CD14-positive monocyte (primary cell): ENCODE measurements around the gene RPUSD4. TPM values are rescaled to one million over a fixed set of nuclear protein-coding genes. Genes with fewer than 3 reads are reported as not detected.

ENCODE experiments used
- DNase-seq, 3 donors: peaks; one replicate each; pipeline ENCODE4 v3.0.0-alpha.2; 2011 to 2022
- H2AFZ ChIP-seq: 2 replicates; pipeline ENCODE4 v1.6.0; 2012; ENCODE audit warnings: mild to moderate bottlenecking, low read depth, low read length, inconsistent platforms; ENCODE audit not compliant: insufficient read depth, poor library complexity, severe bottlenecking
- H3K27ac ChIP-seq, 2 donors: 1 replicate in 1 of 2; 2 replicates in 1 of 2; pipeline ENCODE4 v1.5.1; 2012 to 2013; ENCODE audit warnings: low read length in 2 of 2, control low read depth in 1 of 2, inconsistent platforms in 1 of 2, low read depth in 1 of 2, mild to moderate bottlenecking in 1 of 2
- H3K27me3 ChIP-seq, 2 donors: one replicate each; pipeline versions ENCODE4 v1.6.0 to v1.6.1; 2011 to 2013; ENCODE audit warnings: low read length in 2 of 2; ENCODE audit not compliant: control insufficient read depth in 2 of 2, insufficient read depth in 2 of 2
- H3K36me3 ChIP-seq, 2 donors: replicated peaks in 1 of 2; 1 replicate in 1 of 2; 2 replicates in 1 of 2; pipeline versions ENCODE4 v1.5.1 to v1.6.1; 2012 to 2013; ENCODE audit warnings: low read length in 2 of 2, control low read depth in 1 of 2, inconsistent platforms in 1 of 2, mild to moderate bottlenecking in 1 of 2; ENCODE audit not compliant: insufficient read depth in 2 of 2, control insufficient read depth in 1 of 2
- H3K4me1 ChIP-seq, 2 donors: 1 replicate in 1 of 2; 2 replicates in 1 of 2; pipeline versions ENCODE4 v1.5.1 to v1.6.1; 2012 to 2013; ENCODE audit warnings: low read length in 2 of 2, control low read depth in 1 of 2, inconsistent platforms in 1 of 2, mild to moderate bottlenecking in 1 of 2, moderate library complexity in 1 of 2; ENCODE audit not compliant: insufficient read depth in 2 of 2, control insufficient read depth in 1 of 2
- H3K4me2 ChIP-seq: replicated peaks from 2 replicates; pipeline ENCODE3; 2012; ENCODE audit warnings: low read length, moderate library complexity, mild to moderate bottlenecking; ENCODE audit not compliant: poor library complexity, severe bottlenecking; ENCODE audit errors: extremely low read depth
- H3K4me3 ChIP-seq, 3 experiments: fragments of 200-600 bp in 1 of 3; sonication (generic) in 1 of 3; replicated peaks in 1 of 3; 1 replicate in 2 of 3; 2 replicates in 1 of 3; pipeline ENCODE4 v1.5.1; 2011 to 2013; ENCODE audit warnings: low read length in 3 of 3, mild to moderate bottlenecking in 3 of 3, control low read depth in 2 of 3, low read depth in 2 of 3, inconsistent platforms in 1 of 3, moderate library complexity in 1 of 3
- H3K79me2 ChIP-seq: 2 replicates; pipeline ENCODE4 v1.6.0; 2012; ENCODE audit warnings: mild to moderate bottlenecking, control low read depth, inconsistent platforms, low read length, moderate library complexity; ENCODE audit not compliant: insufficient read depth
- H3K9ac ChIP-seq: 2 replicates; pipeline ENCODE4 v1.6.0; 2017; ENCODE audit warnings: low read length, mild to moderate bottlenecking; ENCODE audit not compliant: insufficient read depth, poor library complexity, severe bottlenecking
- H3K9me3 ChIP-seq, 2 donors: replicated peaks in 1 of 2; 1 replicate in 1 of 2; 2 replicates in 1 of 2; pipeline versions ENCODE4 v1.5.1 to v1.6.1; 2012 to 2013; ENCODE audit warnings: low read length in 2 of 2, control low read depth in 1 of 2; ENCODE audit not compliant: control insufficient read depth in 1 of 2, insufficient read depth in 1 of 2
- H4K20me1 ChIP-seq: 2 replicates; pipeline ENCODE4 v1.6.0; 2012; ENCODE audit warnings: mild to moderate bottlenecking, low read length, control low read depth, moderate library complexity; ENCODE audit not compliant: insufficient read depth
- H3K27ac Mint-ChIP-seq, 7 donors: one replicate each; pipeline ENCODE4 v1.8.0; 2020; ENCODE audit warnings: mild to moderate bottlenecking in 7 of 7, mixed read lengths in 7 of 7, moderate library complexity in 6 of 7, inconsistent platforms in 2 of 7
- H3K27me3 Mint-ChIP-seq, 3 donors: one replicate each; pipeline ENCODE4 v1.8.0; 2021 to 2022; ENCODE audit warnings: low read depth in 3 of 3, mild to moderate bottlenecking in 3 of 3, mixed read lengths in 3 of 3, moderate library complexity in 3 of 3, inconsistent platforms in 1 of 3
- H3K36me3 Mint-ChIP-seq, 2 donors: one replicate each; pipeline ENCODE4 v1.8.0; 2020; ENCODE audit warnings: mixed read lengths in 2 of 2, inconsistent platforms in 1 of 2, mild to moderate bottlenecking in 1 of 2
- H3K4me1 Mint-ChIP-seq: one replicate; pipeline ENCODE4 v1.8.0; 2020; ENCODE audit warnings: mild to moderate bottlenecking, mixed read lengths
- H3K4me3 Mint-ChIP-seq, 2 donors: one replicate each; pipeline ENCODE4 v1.8.0; 2020; ENCODE audit warnings: mild to moderate bottlenecking in 2 of 2, mixed read lengths in 2 of 2, moderate library complexity in 1 of 2
- H3K9me3 Mint-ChIP-seq, 7 donors: one replicate each; pipeline ENCODE4 v1.8.0; 2020 to 2022; ENCODE audit warnings: mixed read lengths in 7 of 7, mild to moderate bottlenecking in 6 of 7, moderate library complexity in 6 of 7, inconsistent platforms in 2 of 7
- CTCF ChIP-seq: fragments of 200-600 bp; IDR thresholded peaks from one replicate; pipeline ENCODE4 v1.8.0; 2022; ENCODE audit warnings: antibody characterized with exemption, mild to moderate bottlenecking
- WGBS: methylation state at CpG from one replicate; pipeline ENCODE4 v1.1.5; 2013; ENCODE audit warnings: missing lambda C conversion rate; ENCODE audit not compliant: insufficient coverage; 5-methylcytosine and 5-hydroxymethylcytosine counted together
- intact Hi-C, 2 donors: fragments of 100-400 bp; cut with micrococcal nuclease; formaldehyde crosslinking; loops; one replicate each; pipeline versions ENCODE4 v1.15.0 to v1.15.1; 2023
- polyA plus RNA-seq, 3 donors: library from polyadenylated mRNA; depleted of rRNA in 1 of 3; unstranded in 2 of 3; stranded (reverse) in 1 of 3; fragments of 300-500 nt in 2 of 3; fragments of >200 nt in 1 of 3; fragmentation: Illumina TruSeq in 2 of 3; gene quantifications; 1 replicate in 2 of 3; 2 replicates in 1 of 3; pipeline ENCODE4 v1.2.3, GENCODE V29; 2012 to 2021

Gene RPUSD4
- polyA plus RNA-seq, 3 donors = 9.0 to 15.5 (median 10.3) TPM

DNA sequence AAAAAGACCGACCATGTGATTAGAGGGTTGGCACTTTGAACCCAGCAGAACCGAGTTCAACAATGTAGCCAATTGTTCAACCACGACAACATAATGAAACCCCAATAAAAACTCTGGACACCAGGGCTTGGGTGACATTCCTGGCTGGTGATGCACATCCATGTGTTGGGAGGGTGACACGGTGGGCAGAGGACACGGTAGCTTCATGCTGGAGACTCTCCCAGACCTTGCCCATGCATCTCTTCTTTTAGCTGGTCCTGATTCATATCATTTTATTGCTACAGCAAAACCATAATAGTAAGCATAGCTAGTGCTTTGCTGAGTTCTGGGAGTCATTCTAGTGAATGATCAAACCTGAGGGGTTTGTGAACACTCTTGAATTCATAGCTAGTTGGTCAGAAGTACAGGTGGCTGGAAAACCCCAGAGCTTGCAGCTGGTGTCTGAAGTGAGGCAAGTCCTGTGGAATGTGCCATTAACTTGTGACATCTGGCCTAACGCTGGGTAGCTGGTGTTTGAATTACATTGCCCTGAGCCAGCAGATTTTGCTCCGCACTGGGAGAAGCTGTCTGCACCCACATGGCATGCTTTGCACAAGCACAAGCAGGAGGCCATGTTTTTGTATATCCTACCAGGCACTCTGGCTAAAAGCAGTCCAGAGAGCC, 14.0 kb downstream of the RPUSD4 start:
- Histone ChIP-seq H3K4me1 (no peaks in the 10 kb centered on the region), H3K27ac (no peak overlapping the region), H3K9ac (no peak overlapping the region), H3K79me2 (no peaks in the 10 kb centered on the region), H4K20me1 (no peaks in the 10 kb centered on the region), H3K27me3 (no peaks in the 10 kb centered on the region), H2AFZ (no peak overlapping the region), H3K4me3 (no peak overlapping the region), H3K4me2 (no peak overlapping the region), H3K9me3 (peaks cover 15 to 16% of the 10 kb centered on the region in 2 donors), H3K36me3 (peaks cover 71 to 94% of the 10 kb centered on the region in 2 donors)
- intact Hi-C loops = no loop called here
- WGBS = 94% methylated on average over 2 of the region's 7 CpGs
- Mint-ChIP-seq H3K27ac (no peak overlapping the region), H3K36me3 (peaks cover 74 to 91% of the 10 kb centered on the region in 2 donors), H3K9me3 (peaks cover 14 to 23% (median 17%) of the 10 kb centered on the region in 7 donors), H3K4me1 (no peaks in the 10 kb centered on the region), H3K4me3 (no peak overlapping the region), H3K27me3 (peaks cover 0 to 3% (median 1%) of the 10 kb centered on the region in 3 donors)
- TF ChIP-seq CTCF = no peak
- no peak for DNase-seq

- H4K20me1 ChIP-seq = no peaks in the 10 kb centered on the region
- no peaks in the 10 kb centered on the region for H3K4me1 ChIP-seq
- Mint-ChIP-seq H3K4me1 (no peaks in the 10 kb centered on the region), H3K36me3 (peaks cover 72 to 87% of the 10 kb centered on the region in 2 donors), H3K27me3 (peaks cover 0 to 5% (median 1%) of the 10 kb centered on the region in 3 donors), H3K9me3 (peaks cover 12 to 23% (median 17%) of the 10 kb centered on the region in 7 donors), H3K27ac (no peak overlapping the region), H3K4me3 (no peak overlapping the region)
- H3K4me2 ChIP-seq = no peak overlapping the region
- TF ChIP-seq CTCF = no peak
- H3K79me2 ChIP-seq = no peaks in the 10 kb centered on the region
- no peak overlapping the region for H2AFZ ChIP-seq
- intact Hi-C loops = no loop called here
- H3K9ac ChIP-seq = no peak overlapping the region
- no peaks in the 10 kb centered on the region for H3K27me3 ChIP-seq
- no CpG with 5 or more reads among the region's 3 CpGs for WGBS
- no peak for DNase-seq
- H3K9me3 ChIP-seq = peaks cover 15 to 16% of the 10 kb centered on the region in 2 donors
- H3K4me3 ChIP-seq = no peak overlapping the region
- H3K27ac ChIP-seq = no peak overlapping the region
- peaks cover 61 to 94% of the 10 kb centered on the region in 2 donors for H3K36me3 ChIP-seq
These were observed 16.3 kb downstream of the RPUSD4 start for GRCh38 chr11:126195119-126195518.
